ENCODE data around the gene ANKS6.

ANKS6 gene

GRCh38 chr9:98728500-98728899, 67.9 kb downstream of the ANKS6 start:
- peaks cover 9% of the 10 kb centered on the region for H3K27me3 Mint-ChIP-seq

GRCh38 chr9:98727428-98727827, 68.9 kb downstream of the ANKS6 start:
- Mint-ChIP-seq H3K36me3 (ENCODE audit: low read depth) (no peaks in the 10 kb centered on the region), H3K4me1 (ENCODE audit: low read depth) (no peaks in the 10 kb centered on the region), H3K4me3 (no peak overlapping the region), H3K9me3 (peaks cover 3% of the 10 kb centered on the region), H3K27ac (no peak overlapping the region), H3K27me3 (peaks cover 17% of the 10 kb centered on the region)

More at GRCh38 chr9:98728500-98728899, 67.9 kb downstream of the ANKS6 start:
- Mint-ChIP-seq H3K4me3 (no peak overlapping the region), H3K27ac (no peak overlapping the region), H3K4me1 (ENCODE audit: low read depth) (no peaks in the 10 kb centered on the region), H3K36me3 (ENCODE audit: low read depth) (no peaks in the 10 kb centered on the region), H3K9me3 (peaks cover 3% of the 10 kb centered on the region)

DNA sequence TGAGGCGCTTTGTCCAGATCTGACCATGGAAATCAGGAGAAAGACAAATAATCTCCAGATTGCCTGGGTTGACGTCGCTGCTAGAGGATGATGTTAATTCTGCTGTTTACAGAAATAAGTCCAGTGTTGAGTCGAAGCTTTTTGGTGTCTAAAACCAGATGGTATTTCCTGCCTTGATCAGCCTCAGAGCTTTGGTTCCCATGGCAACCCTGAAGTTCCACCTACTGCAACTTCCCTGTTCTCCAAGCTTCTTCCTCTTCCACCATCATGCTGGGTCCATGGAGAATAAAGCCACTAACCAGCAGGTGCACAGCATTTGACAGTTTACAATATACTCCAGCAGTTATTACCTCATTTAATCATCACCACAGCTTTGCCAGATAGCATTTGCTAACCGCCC, 69.6 kb downstream of the ANKS6 start:
- Mint-ChIP-seq H3K9me3 (peaks cover 3% of the 10 kb centered on the region), H3K36me3 (ENCODE audit: low read depth) (no peaks in the 10 kb centered on the region), H3K27ac (no peak overlapping the region)

GRCh38 chr9:98724810-98725530, 71.4 kb downstream of the ANKS6 start:
- H3K36me3 Mint-ChIP-seq (ENCODE audit: low read depth): no peaks in the 10 kb centered on the region
- peaks cover 3% of the 10 kb centered on the region for H3K9me3 Mint-ChIP-seq
- H3K27ac Mint-ChIP-seq: no peak overlapping the region
- no peak overlapping the region for H3K4me3 Mint-ChIP-seq
- peaks cover 24% of the 10 kb centered on the region for H3K27me3 Mint-ChIP-seq
- no peaks in the 10 kb centered on the region for H3K4me1 Mint-ChIP-seq (ENCODE audit: low read depth)

More for the DNA sequence above, 69.6 kb downstream of the ANKS6 start:
- Mint-ChIP-seq H3K4me1 (ENCODE audit: low read depth) (no peaks in the 10 kb centered on the region), H3K4me3 (no peak overlapping the region), H3K27me3 (peaks cover 18% of the 10 kb centered on the region)

DNA sequence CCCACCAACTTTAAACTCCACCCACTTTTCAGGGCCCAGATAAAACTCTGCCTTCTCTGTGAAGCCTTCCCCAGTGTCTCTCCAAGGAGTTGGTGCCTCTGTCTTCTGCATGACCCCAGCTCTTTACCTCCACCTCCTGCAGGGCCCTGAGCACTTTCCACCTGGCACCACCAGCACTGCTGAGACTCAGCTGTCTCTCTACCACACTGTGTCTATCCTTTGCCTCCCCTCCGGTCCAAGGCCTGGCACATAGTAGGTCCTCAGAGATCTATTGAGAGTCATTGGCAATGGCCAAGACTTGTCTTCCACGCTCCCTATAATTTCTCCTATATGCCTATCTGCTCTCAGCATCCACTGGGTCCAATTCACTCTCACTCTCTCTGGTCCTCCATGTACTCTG, 74.7 kb downstream of the ANKS6 start:
- H3K27ac Mint-ChIP-seq: no peak overlapping the region
- H3K4me3 Mint-ChIP-seq: no peak overlapping the region
- H3K36me3 Mint-ChIP-seq (ENCODE audit: low read depth): no peaks in the 10 kb centered on the region
- peaks cover 3% of the 10 kb centered on the region for H3K9me3 Mint-ChIP-seq
- no peaks in the 10 kb centered on the region for H3K4me1 Mint-ChIP-seq (ENCODE audit: low read depth)
- H3K27me3 Mint-ChIP-seq: peaks cover 30% of the 10 kb centered on the region

DNA sequence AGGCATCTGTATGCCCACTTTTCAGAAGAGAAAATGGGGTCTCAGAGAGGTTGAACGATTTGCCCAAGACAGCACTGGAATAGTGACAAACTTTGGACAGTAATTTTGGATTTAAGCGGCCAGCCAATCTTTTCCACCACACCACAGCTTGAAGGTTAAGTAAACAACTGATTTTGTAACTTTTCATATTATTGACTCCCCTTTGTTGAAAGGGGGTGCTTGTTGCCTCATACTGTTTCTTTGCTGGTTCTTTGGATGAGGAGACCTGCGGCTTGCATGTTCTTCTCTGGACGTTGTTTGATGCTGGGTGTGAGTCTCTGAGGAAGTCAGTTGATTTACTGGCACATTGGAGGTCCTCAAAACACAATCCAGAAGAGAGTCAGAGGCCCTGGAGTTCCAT, 76.0 kb downstream of the ANKS6 start:
- Mint-ChIP-seq H3K4me3 (no peak overlapping the region), H3K4me1 (ENCODE audit: low read depth) (no peaks in the 10 kb centered on the region), H3K27ac (no peak overlapping the region), H3K36me3 (ENCODE audit: low read depth) (no peaks in the 10 kb centered on the region), H3K9me3 (peaks cover 3% of the 10 kb centered on the region), H3K27me3 (peaks cover 42% of the 10 kb centered on the region)

DNA sequence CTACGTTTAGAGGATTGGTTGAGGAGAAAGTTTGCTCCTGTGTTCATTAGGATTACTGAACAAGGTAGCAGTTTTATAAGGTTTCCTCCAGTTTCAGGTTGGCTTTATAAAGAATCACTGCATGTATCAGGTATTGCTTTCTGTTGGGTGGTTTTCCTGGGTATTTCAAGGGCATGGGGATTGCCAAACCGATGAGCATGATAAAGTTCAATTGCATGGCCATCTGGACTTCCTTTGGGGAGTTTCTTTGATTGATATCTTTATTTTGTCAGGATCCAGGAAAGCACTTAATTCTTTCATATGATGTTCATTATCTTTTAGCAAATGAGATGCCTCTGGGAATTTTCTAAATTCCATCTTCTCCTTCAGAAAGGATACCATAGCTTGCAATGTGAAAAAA, 77.3 kb downstream of the ANKS6 start:
- Mint-ChIP-seq H3K36me3 (ENCODE audit: low read depth) (no peaks in the 10 kb centered on the region), H3K9me3 (peaks cover under 1% of the 10 kb centered on the region), H3K27me3 (peaks cover 40% of the 10 kb centered on the region), H3K27ac (no peak overlapping the region), H3K4me3 (no peak overlapping the region), H3K4me1 (ENCODE audit: low read depth) (no peaks in the 10 kb centered on the region)

GRCh38 chr9:98714833-98715232, 81.5 kb downstream of the ANKS6 start:
- H3K4me1 Mint-ChIP-seq (ENCODE audit: low read depth): no peaks in the 10 kb centered on the region
- no peak overlapping the region for H3K27ac Mint-ChIP-seq
- no peak overlapping the region for H3K4me3 Mint-ChIP-seq
- H3K9me3 Mint-ChIP-seq: no peaks in the 10 kb centered on the region
- H3K27me3 Mint-ChIP-seq: peaks cover 50% of the 10 kb centered on the region
- no peaks in the 10 kb centered on the region for H3K36me3 Mint-ChIP-seq (ENCODE audit: low read depth)

GRCh38 chr9:98712987-98713386, 83.4 kb downstream of the ANKS6 start:
- Mint-ChIP-seq H3K36me3 (ENCODE audit: low read depth) (no peaks in the 10 kb centered on the region), H3K27me3 (peaks cover 53% of the 10 kb centered on the region), H3K4me1 (ENCODE audit: low read depth) (no peaks in the 10 kb centered on the region)

GRCh38 chr9:98709968-98710965, 86.1 kb downstream of the ANKS6 start:
- H3K4me3 Mint-ChIP-seq: no peak overlapping the region

More at GRCh38 chr9:98712987-98713386, 83.4 kb downstream of the ANKS6 start:
- no peaks in the 10 kb centered on the region for H3K9me3 Mint-ChIP-seq
- no peak overlapping the region for H3K27ac Mint-ChIP-seq
- no peak overlapping the region for H3K4me3 Mint-ChIP-seq

DNA sequence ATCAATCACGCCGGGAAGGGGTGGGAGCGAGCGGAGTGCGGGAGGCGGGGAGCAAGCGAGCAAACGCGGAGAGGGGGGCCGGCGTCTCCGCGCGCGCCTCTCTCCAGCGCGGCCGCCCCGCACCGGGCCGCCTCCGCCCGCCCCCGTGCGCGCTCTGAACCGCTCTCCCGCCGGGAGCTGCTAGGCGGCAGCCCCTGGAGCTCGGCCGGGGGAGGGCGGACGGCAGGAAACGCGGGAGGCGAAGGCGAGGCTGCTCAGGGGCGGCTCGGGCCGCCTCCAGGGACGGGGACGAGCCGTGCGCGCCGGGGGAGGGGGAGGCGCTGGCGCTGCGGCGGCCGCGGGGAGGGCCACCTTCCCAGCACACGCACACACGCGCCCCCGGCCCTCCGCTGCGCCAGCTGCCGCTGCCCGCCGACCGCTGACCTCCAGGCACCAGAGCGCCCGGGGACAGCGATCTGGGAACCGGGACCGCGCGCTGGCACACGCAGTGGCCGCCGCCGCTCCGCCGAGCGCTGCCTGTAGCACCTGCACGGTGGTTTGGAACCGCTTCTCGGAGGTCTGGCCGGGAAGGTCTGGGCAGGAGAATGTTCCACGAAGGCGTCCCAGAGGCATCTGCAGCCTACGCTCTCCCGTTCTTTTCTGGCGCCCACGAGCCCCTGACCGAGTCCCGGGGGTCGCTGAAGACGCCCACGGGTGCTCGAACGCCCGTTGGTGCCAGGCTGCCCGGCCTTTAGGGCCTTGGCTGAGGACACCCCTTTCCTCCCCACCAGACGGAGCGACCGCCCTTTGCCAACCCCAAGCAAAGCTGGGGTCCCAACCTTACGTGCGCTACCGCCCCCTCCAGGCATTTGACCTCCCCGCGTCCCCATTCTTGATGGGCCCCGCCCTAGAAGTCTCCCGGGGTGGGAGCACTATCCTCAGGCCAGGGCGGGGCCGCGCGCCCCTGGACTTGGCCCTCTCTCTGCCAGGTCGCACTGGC, 87.1 kb downstream of the ANKS6 start, which contains the start of gene GABBR2:
TSS of gene GABBR2 (minus strand) at position 3 of the 979 bp plus-strand sequence. CDS start 198 bp downstream, outside the sequence.
- Mint-ChIP-seq H3K27me3 (peaks cover 67% of the 10 kb centered on the region), H3K4me3 (no peak within 1 kb of the TSS), H3K36me3 (ENCODE audit: low read depth) (no peaks in the 10 kb centered on the region), H3K27ac (no peak within 1 kb of the TSS), H3K9me3 (no peaks in the 10 kb centered on the region), H3K4me1 (ENCODE audit: low read depth) (no peaks in the 10 kb centered on the region)

More at GRCh38 chr9:98709968-98710965, 86.1 kb downstream of the ANKS6 start:
- no peaks in the 10 kb centered on the region for H3K9me3 Mint-ChIP-seq
- no peaks in the 10 kb centered on the region for H3K36me3 Mint-ChIP-seq (ENCODE audit: low read depth)
- no peak overlapping the region for H3K27ac Mint-ChIP-seq
- no peaks in the 10 kb centered on the region for H3K4me1 Mint-ChIP-seq (ENCODE audit: low read depth)
- peaks cover 59% of the 10 kb centered on the region for H3K27me3 Mint-ChIP-seq

DNA sequence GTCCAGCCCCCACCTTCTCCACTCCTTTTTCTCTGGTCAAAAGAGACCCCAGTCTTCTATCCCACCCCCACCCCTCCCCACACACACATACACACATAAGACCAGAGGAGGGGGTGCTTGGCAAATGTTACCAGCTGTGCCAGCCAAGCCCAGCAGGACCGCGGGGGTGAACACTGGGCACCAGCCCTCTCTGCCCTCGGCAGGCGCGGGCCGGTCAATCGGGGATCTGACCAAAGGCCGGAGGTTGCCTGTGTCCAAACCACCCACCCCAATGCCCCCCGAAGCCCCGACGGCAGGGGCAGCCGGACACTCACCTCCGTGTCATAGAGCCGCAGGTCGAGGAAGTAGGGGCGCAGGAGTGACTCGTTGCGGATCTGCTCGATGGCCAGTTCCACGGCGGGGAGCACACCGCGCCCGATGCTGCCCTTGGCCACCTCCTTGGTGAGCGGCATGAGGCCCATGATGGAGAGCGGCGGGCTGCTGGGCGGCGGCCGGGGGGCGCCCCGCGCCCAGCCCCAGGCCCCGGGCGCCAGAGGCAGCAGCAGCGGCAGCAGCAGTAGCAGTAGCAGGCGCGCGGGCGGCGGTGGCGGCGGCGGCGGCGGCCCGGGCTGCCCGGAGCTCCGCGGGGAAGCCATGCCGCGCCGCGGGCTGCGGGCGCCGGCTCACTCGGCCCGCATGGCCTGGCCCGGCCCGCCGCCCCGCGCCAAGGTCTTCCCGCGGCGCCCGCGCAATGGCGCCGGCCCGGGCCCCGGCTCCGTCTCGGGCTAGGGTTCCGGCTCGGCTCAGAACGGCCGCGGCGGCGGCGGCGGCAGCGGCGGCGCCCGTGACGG, 88.0 kb downstream of the ANKS6 start:
- no peaks in the 10 kb centered on the region for H3K4me1 Mint-ChIP-seq (ENCODE audit: low read depth)
- H3K27ac Mint-ChIP-seq: no peak overlapping the region
- H3K4me3 Mint-ChIP-seq: no peak overlapping the region
- no peaks in the 10 kb centered on the region for H3K9me3 Mint-ChIP-seq
- H3K36me3 Mint-ChIP-seq (ENCODE audit: low read depth): no peaks in the 10 kb centered on the region
- peaks cover 70% of the 10 kb centered on the region for H3K27me3 Mint-ChIP-seq

- no peak overlapping the region for H3K27ac Mint-ChIP-seq
- H3K4me1 Mint-ChIP-seq (ENCODE audit: low read depth): no peaks in the 10 kb centered on the region
Measured at GRCh38 chr9:98707166-98708102, 88.9 kb downstream of the ANKS6 start.

More at GRCh38 chr9:98707166-98708102, 88.9 kb downstream of the ANKS6 start:
- Mint-ChIP-seq H3K36me3 (ENCODE audit: low read depth) (no peaks in the 10 kb centered on the region), H3K27me3 (peaks cover 69% of the 10 kb centered on the region), H3K9me3 (no peaks in the 10 kb centered on the region), H3K4me3 (no peak overlapping the region)

Data from stimulated activated naive CD8-positive, alpha-beta T cell treated with anti-CD3 and anti-CD28 coated beads, Interleukin-15, Interleukin-2, amounts not matched to agents 100 ng/mL and 50 ng/mL, for 24 hours (primary cell).